Measurements from ENCODE around the gene STAT4.

STAT4 gene, protein sequence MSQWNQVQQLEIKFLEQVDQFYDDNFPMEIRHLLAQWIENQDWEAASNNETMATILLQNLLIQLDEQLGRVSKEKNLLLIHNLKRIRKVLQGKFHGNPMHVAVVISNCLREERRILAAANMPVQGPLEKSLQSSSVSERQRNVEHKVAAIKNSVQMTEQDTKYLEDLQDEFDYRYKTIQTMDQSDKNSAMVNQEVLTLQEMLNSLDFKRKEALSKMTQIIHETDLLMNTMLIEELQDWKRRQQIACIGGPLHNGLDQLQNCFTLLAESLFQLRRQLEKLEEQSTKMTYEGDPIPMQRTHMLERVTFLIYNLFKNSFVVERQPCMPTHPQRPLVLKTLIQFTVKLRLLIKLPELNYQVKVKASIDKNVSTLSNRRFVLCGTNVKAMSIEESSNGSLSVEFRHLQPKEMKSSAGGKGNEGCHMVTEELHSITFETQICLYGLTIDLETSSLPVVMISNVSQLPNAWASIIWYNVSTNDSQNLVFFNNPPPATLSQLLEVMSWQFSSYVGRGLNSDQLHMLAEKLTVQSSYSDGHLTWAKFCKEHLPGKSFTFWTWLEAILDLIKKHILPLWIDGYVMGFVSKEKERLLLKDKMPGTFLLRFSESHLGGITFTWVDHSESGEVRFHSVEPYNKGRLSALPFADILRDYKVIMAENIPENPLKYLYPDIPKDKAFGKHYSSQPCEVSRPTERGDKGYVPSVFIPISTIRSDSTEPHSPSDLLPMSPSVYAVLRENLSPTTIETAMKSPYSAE

DNA sequence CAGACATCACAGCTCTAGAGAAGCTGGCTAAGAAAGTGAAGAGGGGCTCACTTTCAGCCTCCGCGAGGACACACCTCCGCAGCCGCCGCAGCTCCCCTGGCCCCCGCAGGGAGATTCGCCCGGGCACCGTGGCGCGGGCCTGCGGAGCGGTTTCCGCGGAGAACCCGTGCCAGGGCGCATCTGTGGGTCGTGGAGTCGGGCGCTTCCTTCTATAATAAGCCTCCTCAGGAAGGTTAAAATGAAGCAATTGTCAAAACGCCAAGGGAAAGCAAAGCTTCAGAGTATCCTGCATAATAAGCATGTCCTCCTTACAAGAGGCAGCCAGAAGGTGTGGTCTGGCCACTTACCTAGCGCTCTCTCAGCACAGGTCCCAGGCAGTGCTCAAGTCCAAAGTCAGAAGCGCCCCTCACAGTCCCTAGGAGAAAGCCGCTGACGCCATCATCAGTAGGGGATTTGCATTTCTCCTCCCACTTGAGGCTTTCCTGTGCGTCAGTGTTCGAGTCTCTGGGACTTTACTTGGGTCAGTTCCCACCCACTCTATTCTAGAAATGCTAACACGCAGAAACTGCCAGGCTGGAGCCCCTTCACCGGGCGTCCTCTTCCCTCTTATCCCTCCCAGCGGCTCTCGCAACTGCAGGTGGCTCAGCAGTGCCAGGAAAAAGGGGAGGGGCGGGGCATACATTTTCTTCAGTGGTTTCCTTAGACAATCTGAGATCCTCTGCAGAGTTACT is at the start of gene STAT4:
TSS of gene STAT4 (minus strand) at position 395 of the 731 bp plus-strand sequence. CDS start 2,791 bp downstream, outside the sequence.
- peak; percentile 43 for DNase-seq (ENCODE audit: low read depth)

DNA sequence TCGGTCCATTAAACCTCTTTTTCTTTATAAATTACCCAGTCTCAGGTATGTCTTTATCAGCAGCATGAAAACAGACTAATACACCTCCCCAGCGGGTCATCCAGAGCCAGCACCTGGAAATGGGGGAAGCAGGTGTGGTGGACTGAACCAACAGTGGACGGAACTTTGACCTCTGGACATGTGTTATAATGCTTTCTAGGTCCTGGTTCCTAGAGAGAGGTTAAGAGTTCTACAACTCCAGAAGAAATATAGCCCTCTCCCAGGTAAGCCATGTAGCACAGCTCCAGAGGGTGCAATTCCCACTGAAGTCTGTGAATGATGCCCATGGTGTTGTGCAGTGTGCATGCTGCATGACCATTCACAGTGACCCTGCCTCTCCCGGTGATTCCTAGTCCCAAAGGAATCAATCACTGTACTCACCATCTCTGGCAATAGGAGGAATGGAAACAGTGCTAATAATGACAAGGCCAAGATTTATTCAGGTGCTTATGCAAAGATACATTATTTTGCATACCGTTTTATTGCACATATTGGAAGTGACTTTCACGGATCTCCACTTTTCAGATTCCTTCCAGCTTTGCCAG is 49.2 kb upstream of the STAT4 start:
- DNase-seq (ENCODE audit: low read depth) = no peak

DNA sequence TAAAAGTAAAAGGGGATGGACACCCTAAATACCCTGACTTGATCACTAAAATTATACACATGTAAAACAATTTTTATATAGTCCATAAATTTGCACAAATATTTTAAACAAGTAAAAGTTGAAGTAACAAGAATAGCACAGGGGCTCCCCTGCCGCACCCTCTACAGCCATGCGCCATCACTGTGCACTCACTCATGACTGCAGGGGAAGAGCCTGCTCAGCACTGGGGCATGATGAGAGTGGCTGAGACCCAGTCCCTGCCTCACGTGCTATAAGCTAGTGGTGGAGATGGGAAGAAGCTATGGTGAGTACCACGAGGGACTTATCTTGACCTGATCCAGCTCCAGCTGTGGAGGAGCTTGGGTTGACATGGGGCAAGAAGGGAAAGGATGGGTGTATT is 47.5 kb upstream of the STAT4 start:
- no peak for DNase-seq (ENCODE audit: low read depth)

DNA sequence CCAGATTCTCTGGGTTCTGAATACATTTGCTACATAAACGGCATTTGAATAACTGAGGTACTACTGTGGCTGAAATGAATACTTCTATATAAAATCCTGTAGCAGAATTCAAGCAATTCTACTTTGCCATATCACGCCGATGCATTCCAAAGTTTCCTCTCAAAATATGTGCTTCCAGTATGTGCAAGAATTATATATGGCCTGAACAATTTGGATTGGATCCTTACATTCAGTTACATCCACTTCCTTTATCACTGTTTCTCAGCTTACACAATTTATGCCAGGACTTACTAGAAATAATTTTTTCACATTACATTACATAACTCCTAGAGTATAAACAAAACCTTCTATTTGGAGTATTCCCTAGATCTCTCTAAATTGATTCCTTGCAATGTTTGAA is 46.3 kb upstream of the STAT4 start:
- no peak for DNase-seq (ENCODE audit: low read depth)

DNA sequence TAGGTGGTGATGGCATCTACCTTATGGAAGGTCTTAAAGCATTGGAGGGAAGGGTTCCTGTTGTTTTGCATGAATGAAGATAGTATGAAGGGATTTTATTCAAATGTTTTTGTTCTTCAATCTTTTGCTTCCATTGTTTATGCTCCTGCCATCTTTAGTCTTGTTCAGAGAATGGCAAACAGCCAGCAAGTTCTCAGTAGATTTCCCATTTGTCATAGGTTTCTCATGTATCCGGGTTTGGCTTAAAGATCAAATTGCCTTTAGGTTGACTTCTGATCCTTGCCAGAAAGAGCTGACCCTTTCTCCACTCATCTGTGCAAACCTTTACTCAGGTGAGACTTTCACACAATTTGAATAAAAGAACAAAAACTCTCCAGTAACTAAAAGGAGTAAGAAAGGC is 44.2 kb upstream of the STAT4 start:
- no peak for DNase-seq (ENCODE audit: low read depth)

DNA sequence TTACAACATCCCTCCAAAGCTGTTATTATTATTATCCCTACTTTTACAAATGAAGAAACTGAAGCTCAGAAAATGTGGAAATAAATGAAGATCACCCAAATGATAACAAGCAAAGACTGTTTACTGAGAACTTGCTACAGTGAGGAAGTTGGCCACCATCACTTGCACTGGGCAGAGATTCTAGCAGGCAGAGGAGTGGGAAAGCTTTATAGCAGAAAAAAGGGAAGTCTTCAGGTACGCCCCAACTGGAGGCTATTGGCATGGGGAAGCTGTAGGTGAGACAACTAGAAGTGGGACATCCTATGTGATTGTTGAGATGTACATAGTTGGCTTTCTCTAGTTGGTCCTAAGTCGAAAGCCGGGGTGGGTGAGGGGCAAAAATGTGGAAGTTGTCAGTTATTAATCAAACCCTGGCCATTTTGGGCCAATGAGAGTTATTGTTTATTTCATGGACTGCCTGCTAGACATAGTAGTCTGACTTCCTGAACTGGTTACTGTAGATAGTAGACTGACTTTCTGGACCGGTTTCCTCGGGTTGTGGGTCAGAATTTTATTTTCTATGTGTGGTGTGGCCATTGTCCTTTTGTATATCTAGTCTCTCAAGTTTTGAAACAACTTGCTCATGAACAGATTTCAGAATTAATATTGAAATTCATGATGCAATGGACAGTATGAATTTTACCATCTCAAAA is 40.2 kb upstream of the STAT4 start:
- DNase-seq (ENCODE audit: low read depth) = no peak

DNA sequence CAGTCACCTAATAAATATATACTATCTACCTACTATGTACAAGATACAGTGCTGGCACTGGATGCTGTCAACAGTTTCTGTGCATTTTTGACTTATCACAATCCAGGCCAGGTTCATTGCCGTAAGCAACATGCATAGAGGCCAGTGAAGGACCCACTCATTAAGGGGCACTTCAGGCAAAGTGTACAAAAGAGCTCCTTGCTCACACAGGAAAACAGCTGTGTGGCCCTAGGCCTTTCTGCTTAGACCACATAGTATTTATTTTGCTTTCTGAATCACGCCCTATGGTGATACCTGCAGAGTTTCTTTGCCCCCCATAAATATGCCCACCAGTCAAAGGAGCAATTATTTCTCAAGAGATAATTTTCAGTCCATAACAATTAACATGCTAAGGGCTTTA is 39.6 kb upstream of the STAT4 start:
- no peak for DNase-seq (ENCODE audit: low read depth)

DNA sequence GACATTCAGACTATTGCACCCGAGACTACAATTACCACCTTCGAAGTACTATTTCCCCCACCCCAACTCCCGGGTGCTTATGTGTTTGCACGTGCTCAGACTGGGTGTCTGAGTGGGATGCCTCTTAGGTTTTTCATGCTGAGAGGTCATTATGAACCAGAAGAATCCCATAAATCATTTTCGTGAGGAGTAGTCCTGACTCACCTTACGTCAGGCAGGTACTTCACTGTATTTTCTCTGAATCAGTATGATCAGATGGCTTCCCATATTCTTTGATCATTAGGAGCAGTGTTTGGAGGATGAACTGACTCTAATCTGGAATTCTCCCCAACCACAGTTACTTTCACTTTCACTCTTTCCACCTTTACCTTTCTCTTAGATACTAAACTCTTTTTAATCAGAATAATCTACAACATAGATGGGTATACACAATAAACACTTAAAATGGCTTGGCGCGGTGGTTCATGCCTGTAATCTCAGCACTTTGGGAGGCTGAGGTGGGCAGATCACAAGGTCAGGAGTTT is 38.4 kb upstream of the STAT4 start:
- no peak for DNase-seq (ENCODE audit: low read depth)

DNA sequence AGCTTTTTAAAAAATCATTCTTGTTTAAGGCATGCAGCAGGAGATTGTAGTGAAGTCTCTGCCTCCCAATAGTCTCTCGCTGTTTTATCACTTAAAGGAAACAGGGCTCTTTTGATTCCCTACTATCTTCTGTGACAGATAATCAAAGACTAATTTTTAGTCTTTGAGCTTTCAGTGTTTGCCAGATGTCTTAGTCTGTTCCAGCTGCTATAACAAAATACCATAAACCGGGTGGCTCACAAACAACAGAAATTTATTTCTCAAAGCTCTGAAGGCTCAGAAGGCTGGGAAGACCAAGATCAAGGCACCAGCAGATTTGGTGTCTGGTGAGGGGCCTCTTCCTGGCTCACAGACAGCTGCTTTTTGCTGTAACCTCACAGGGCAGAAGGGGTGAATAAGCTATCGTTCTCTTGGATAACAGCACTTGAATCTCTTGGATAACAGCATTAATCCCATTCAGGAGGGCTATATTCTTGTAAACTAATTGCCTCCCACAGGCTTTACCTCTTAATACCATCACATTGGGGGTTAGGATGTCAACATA is 37.8 kb upstream of the STAT4 start:
- no peak for DNase-seq (ENCODE audit: low read depth)

DNA sequence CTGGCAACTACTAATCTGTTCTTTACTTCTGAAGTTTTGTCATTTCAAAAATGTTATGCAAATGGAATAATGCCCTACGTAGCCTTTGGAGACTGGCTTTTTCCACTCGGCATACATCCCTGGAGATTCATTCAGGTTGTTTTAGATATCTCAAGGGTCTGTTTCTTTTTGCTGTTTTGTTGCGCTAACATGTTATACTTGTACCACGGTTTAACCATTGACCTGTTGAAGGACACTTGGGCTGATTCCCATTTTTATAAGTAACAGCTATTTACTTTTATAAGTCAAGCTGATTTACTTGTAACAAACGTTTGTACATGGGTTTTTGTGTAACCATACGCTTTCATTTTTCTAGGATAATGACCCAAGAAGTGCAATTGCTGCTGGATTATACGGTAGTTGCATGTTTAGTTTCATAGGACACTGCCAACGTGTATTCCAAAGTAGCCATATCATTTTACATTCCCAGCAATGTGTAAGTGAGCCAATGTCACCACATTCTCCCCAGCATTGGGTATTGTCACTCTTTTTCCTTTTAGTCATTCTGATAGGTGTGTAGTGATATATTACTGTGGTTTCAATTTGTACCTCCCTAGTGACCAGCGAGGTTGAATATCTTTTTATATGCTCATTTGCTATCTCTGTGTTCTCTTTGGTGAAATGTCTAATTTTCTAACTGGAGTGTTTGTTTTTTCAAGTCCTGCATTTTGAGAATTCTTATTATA is 36.5 kb upstream of the STAT4 start:
- DNase-seq (ENCODE audit: low read depth) = no peak

DNA sequence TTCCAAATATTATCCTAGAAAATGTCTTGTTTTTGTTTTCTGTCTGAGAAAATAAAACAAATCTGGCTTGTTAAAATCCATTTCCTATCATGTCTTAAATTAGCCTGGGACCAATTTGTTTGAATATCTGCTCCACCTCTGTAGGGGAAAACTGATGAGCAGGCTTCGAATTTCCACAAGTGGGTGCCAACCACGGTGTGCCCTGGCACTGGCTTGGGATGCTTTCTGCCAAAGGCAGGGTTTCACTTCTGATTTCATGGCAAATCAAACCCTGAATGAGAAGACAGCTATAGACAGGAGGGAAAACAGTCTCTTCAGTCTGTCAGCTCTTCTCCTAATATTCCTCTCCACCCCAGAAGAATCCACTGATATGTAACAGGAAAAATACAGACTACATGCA is 33.7 kb upstream of the STAT4 start:
- no peak for DNase-seq (ENCODE audit: low read depth)

DNA sequence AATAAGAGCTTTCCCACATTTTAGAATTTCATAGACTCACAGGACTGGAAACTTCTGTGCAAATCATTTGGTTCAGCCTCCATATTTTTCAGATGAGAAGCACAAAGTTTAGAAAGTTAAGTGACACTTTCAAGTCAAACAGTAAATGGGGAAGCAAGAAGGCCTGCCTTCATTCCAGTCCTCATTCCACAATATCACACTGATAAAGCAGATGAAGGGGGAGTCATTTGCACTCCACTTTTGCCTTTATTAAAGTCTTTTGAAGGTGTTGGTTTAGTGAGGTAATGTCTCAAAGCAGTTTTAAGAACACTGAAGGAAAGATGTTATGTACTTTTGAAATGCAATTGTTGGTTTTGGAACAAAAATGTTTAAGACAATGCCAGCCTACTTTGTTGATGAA is 32.7 kb upstream of the STAT4 start:
- no peak for DNase-seq (ENCODE audit: low read depth)

DNA sequence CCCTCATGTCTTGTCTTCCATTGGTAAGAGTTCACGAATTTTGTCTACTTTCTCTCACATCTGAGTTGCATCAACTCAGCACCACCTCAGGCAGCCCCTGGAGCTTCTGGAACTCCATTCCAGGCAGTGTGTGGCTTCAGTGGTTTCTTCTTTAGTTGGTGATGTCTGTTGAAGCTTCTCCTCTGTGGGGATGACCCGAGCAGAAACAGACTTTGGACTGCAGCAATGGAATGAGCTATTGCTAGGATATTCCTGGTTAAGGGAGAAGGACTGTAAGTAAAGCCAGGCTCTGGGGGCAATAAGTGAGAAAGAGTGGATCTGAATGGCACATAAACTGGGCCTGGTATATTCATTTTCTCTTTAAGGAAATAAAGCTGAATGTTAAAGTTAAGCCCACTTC is 32.3 kb upstream of the STAT4 start:
- no peak for DNase-seq (ENCODE audit: low read depth)

DNA sequence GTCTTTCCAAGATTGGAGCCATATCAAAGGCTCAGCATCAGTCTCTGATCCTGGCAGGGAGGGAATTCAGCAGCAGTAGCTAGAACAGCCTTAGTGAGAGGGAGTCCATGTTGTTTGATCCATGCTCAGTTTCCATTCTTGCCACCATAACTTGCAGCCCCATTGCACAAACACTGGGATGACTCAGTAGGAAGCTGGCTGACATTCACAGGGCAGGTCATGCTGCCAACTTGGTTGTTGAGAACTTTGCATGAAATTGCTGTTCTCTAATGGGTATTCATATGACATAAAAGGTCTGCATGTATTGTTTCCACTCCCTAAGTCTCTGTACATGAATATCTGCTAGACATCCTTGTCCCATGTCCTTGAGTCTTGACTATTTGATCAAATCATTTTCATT is 29.9 kb upstream of the STAT4 start:
- no peak for DNase-seq (ENCODE audit: low read depth)

DNA sequence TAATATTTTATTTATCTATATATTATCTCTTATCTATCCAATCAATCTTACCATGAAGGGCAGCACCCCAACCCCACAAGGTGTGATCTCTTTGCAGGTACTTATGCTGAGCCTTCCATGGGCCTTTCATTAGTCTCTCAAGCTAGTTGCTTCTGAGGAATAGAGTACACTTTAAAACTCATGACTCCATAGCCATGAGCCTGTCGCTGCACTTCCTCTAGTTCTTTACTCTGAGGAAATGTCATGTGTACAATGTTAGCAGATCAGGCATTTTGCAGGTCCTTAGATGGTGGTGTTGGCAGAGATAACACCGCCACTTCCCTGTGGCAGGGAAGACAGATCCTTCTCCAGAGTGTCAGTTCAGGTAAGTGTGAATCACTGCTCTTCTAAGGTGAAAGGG is 29.5 kb upstream of the STAT4 start:
- no peak for DNase-seq (ENCODE audit: low read depth)

DNA sequence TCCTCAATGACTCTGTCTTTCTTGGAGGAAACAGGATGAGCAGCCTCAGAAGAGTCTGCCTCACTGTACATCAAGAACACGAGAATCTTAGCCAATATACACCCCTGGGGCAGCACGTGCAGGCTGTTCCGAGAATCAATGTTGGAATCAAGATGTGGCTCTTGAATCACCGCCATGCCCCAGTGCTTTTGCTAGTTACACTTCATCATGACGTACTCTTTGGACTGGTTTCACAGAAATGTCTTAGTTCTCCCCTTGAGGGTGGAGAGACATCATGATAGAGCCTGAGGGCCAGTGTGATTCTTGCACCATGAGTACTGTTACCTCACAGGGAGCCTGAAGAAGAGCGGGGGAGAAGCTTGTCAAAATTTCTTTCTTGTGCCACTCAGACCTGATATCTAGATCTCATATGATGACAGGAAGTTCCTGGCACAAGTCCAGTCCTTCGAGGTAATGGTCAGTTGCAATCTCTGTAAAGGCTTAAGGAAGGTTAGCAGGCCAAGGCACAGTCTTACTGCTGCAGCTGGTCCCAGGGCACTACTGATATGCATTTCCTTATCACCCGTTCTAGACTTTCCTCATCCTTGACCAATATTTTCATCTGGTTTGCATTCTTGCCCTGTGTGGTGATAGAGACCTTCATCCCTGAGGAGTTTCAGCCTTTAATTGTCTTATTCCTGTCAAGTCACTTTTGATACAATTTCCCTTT is 28.2 kb upstream of the STAT4 start:
- DNase-seq (ENCODE audit: low read depth) = no peak

DNA sequence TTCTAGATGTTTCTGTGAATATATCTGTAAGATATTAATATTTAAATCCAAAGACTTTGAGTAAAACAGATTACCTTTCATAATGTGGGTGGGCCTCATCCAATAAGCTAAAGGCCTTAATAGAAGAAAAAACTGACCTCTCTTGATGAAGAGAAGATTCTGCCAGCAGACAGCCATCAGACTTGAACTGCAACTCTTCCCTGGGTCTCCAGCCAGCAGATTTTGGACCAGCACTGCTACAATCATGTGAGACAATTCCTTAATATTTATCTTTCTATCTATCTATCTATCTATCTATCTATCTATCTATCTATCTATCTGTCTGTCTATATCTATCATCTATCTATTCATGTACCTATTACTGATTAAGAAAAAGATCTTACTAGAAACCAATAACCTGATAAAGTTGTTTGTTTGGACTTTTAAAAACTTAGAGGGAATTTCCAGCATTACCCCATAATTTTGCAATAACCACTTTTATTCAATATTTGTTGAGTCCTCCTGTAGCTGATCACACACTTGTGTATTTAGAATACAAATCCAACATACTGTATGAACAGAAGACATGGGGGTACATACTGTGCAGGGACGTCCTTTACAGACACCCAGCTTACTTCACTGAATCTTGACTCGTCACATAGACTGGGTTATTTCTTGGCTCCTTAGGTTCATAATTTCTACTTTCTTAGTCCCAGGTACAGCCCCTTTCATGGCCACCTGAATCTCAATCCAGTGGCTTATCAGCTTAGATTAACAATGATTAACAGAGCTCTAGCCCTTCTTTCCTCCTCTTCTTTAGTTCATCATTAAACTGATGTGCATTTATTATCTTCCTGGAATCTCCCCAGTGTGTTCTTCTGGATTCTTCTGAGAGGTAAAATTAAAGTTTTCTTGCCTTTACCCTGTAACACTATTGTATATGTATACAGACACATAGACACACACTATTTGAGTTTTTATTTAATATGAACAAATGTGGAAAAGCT is 27.2 kb upstream of the STAT4 start:
- DNase-seq (ENCODE audit: low read depth) = no peak

DNA sequence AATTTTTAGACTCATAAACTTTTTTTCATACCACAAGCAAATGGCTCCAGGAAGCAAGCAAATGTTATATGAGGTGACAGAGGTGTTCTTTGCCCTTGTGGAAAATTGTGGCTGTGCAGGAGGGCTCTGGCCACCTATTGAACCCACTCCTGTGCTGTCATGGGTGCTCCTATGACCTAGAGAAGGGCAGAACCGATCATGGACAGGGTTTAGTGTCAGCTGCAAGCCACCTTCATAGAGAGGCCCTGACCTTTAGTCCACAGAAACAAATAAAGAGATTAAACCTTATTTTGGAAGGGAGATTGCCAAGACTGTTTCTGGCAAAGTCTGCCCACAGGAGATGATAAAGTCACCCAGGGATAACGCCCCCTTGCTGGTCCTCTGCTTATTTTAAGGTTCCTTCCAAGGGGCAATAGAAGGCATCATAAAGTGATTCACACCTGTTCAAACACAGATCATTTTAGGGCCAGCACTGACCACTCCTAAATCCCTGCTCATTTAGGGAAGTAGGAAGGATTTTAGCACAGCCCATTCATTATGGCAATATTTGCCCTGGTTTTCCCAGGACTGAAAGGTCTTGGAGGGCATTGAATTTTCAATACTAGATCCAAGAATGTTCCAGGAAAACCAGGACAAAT is 26.1 kb upstream of the STAT4 start:
- no peak for DNase-seq (ENCODE audit: low read depth)

All from stimulated activated CD8-positive, alpha-beta memory T cell treated with anti-CD3 and anti-CD28 coated beads, Interleukin-15, amount 100 ng/mL, for 24 hours (primary cell).